ENCODE data around the gene HSPB1.
"Not testable (repeated sequence)": the region's sequence is repeated elsewhere in the genome, so short reads cannot be mapped to it uniquely, and the experiment has no call there.

HSPB1 gene

DNA sequence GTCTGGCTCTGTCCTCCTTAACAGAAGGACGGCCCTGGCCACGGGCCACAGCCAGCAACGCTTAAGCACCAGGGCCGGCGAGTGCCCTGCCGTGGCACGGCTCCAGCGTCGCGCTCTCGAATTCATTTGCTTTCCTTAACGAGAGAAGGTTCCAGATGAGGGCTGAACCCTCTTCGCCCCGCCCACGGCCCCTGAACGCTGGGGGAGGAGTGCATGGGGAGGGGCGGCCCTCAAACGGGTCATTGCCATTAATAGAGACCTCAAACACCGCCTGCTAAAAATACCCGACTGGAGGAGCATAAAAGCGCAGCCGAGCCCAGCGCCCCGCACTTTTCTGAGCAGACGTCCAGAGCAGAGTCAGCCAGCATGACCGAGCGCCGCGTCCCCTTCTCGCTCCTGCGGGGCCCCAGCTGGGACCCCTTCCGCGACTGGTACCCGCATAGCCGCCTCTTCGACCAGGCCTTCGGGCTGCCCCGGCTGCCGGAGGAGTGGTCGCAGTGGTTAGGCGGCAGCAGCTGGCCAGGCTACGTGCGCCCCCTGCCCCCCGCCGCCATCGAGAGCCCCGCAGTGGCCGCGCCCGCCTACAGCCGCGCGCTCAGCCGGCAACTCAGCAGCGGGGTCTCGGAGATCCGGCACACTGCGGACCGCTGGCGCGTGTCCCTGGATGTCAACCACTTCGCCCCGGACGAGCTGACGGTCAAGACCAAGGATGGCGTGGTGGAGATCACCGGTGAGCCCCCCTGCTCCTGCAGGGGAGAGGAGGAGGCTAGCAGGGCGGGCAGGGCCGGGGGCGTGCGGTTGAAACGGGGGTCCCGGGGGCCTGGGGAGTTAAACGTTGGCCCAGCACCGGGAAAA is at the start of gene HSPB1:
HSPB1 (plus strand) TSS at position 327 of the 855 bp plus-strand sequence; CDS start at position 367, 40 bp downstream.
- peak; percentile 54 to 61 for DNase-seq (ENCODE audit: low read depth in 2 of 2)

DNA sequence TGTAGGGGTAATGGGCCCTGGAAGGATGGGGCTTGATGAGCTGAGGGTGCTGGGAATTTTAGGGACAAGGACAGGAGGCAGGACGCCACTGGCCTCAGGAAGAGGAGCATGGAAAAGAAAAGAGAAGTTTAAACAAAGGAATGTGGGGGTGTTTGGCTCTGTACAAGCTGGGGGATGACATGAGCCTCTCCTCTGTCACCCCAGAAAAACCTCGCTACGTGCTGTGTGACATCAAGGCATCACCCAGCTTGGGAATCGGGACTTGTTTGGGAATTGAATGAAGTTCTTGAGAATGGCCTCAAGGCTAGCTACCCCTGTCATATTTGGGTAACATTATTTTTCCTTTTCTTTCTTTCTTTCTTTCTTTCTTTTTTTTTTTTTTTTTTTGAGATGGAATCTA is 47.7 kb upstream of the HSPB1 start:
- DNase-seq (ENCODE audit: low read depth in 2 of 2) = no peak

DNA sequence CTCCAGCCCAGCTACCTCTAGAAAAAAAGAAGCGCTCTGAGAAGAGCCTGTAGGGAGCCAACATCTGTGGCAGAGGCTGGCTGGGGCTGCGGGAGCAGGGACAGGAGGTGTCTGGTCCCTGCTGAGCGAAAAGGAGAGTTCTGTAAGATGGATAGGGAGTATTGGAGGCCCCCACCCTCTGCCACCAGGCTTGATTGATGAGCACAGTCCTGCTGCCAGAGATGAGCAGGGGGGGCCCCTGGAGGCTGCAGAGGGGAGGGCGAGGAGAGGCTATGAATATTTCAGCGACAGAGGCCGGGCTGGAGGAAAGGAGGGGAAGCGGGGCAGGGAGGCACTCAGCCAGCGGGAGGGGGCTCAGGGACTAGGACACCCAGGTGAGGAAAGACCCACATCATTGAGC is 44.5 kb upstream of the HSPB1 start:
- no peak for DNase-seq (ENCODE audit: low read depth in 2 of 2)

DNA sequence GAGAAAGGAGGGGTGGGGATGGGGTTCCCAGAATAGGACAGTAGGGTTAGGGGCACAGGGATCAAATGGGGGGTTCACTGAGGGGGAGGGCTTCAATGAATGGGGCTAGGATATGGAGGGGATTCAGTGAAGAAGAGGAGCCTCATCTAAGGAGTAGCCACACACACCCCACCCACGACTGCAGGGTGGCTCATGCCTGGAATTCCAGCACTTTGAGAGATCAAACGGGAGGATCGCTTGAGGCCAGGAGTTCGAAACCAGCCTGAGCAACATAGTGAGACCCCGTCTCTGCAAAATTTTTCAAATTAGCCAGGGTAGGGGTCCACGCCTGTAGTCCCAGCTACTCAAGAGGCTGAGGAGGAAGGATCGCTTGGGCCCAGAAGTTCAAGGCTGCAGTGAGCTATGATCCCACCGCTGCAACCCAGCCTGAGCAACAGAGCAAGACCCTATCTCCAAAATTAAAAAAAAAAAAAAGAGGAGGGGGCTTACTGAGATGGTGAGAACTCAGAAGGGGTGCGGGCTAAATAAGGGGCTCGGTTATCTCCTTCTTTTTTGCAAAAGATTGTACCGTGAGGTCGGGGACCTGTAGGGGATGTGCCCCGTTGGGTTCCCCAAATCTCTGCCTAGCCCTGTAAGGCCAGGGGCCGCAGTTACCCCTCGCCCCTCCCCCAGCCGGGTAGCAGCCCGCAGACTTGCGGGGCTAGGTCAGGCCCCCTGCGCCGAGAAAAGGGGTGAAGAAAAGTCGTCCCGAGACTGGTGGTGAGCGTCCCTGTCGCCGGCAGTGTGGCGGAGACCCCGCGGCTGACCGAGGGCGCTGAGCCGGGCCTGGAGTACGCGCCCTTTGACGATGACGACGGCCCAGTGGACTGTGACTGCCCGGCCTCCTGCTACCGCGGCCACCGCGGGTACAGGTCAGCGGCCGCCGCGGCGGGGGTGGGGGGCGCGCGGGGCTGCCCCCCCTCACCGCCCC is 43.1 kb upstream of the HSPB1 start:
- no peak for DNase-seq (ENCODE audit: low read depth in 2 of 2)

DNA sequence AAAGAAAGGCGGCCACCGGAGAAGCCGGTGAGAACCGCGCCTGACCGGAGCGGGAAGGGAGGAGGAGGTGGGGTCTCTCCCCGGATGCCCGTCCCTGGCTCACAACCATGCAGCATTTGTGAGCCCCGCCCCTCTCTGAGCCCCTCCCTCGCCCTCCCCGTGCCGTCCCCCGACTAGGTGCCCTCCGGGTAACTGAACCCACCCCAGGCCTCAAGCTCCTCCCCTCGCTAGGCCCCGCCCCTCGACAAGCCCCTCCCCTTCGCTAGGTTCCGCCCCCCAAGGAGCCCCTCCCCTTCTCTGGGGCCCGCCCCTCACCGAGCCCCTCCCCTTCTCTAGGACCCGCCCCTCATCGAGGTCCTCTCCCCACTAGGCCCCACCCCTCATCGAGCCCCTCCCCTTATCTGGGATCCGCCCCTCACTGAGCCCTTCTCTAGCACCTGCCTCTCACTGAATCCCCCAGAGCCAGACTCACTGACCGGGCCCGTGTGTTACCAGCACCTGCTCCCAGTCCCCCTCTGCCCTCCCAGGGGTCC is 42.2 kb upstream of the HSPB1 start:
- DNase-seq (ENCODE audit: low read depth in 2 of 2) = peak; percentile 5 to 33

DNA sequence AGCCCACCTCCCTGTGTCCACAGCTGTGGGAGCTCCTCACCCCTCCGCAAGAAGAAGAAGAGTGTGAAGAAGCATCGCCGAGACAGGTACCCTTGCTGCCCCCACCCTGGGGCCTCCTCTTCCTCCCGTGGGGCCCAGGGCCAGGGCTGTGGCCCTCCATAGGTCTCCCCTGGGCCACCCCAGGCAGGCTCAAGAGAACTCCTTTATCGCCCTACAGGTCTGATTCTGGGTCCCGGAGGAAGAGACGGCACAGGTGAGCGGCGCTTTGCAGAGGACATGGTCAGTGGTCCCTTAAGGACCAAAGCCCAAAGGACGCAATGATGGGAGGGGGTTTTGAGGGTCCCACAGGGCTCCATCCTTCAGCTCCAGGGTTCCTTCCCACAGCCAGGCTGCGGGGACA is 41.1 kb upstream of the HSPB1 start:
- DNase-seq (ENCODE audit: low read depth in 2 of 2) = no peak

DNA sequence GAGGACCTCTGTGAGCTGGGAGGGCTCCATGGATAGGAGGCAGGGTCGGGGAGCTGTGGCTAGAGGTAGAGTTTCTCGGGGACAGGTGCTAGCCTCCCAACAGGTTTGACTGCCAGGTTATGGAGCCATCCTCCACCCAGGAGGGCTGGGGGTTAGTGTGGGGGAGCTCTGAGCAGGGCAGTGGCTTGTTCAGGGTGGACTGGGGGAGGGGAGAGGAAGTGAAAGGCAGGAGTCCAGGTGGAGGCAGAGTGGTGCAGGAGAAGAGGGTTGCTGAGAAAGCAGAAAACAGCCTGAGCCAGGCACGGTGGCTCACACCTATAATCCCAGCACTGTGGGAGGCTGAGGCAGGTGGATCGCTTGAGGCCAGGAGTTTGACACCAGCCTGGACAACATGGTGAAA is 40.5 kb upstream of the HSPB1 start:
- no peak for DNase-seq (ENCODE audit: low read depth in 2 of 2)

DNA sequence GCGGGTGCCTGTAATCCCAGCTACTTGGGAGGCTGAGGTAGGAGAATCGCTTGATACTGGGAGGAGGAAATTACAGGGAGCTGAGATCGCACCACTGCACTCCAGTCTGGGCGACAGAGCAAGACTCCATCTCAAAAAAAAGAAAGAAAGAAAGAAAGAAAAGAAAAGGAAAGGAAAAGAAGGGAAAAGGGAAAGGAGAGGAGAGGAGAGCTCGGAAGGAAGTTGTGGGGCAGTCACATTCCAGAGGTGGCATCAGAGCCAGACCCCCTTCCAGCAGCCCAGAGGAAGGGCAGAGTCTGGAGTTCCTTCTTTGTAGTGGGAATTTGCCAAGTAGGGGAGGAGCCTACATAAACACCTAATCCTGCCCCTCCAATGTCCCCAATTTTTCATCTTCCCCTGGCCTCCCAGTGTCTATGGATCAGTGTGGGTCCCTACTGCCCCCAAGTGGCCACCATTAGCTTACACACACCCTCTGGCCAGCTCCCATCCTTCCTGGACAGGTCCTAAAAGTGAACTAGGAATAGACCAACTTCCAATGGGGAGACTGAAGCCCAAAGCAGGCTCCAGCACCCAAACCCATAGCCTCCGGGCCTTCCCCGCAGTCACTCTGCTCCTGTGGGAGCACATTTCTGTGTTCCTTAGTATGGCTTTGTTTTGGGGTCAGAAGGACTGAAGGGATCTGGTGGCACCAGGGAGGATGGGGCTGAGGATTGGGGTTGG is 39.6 kb upstream of the HSPB1 start:
- no peak for DNase-seq (ENCODE audit: low read depth in 2 of 2)

DNA sequence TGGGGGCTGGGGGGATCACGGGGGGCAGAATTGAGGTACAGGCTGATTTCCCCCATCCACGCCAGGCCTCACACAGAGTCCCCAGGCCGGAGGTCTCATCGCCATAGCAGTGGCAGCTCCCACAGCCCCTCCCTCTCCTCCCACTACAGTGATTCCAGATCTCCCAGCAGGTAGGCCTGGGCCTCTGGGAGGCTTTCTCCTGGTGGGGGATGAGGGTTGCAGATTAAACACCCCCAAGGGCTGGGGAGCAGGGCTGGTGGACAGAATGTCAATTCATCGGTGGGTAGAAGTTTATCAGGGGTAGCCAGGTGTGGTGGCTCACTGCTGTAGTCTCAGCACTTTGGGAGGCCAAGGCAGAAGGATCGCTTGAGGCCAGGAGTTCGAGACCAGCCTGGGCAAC is 37.2 kb upstream of the HSPB1 start:
- no peak for DNase-seq (ENCODE audit: low read depth in 2 of 2)

DNA sequence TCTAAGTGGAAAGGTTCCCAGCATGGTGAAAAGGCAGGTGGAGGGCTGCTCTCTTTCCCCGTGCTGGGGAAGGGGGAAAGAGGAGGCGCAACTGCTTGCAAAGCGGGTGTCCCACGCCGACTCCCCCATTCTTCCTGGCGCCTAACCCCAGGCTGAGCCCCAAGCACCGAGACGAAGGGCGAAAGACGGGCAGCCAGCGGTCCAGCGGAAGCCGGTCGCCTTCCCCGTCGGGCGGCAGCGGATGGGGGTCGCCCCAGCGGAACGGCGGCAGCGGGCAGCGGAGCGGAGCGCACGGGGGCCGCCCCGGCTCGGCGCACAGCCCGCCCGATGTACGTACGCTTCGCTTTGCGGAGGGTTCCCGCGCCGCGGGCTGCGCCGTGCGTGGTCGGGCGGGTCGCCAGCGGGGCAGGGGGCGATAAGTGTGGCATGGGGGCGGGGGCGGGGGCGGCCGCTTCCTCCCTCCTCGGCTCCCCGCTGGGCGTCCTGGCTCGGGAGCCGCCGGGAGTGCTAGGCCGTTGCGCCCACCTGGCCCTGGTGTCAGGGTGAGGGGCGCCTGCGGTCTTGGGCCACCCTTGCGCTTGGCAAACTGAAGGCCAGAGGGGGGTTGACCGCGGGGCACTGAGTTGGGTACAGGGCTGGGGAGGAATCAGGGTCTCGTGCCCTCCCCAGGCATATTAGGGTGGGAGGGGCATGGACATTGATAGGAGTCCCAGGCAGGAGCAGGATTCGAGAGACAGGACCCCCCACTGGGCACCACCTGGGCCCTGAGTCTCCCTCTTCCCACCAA is 35.2 kb upstream of the HSPB1 start:
- DNase-seq (ENCODE audit: low read depth in 2 of 2) = no peak

DNA sequence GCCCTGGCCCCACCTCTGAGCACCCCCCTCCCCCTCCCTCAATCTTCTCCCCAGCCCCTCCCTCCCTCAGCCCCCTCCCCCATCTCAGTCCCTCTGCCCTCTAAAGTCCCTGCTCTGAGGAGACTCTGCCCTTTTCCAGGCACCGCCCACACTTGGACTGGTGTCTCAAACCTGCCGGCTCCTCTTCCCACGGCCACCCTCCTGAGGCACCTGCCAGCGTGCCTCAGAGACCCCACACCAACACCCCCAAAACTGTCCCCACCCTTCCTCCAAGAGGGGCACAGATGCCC is 34.6 kb upstream of the HSPB1 start:
- DNase-seq (ENCODE audit: low read depth in 2 of 2) = no peak

DNA sequence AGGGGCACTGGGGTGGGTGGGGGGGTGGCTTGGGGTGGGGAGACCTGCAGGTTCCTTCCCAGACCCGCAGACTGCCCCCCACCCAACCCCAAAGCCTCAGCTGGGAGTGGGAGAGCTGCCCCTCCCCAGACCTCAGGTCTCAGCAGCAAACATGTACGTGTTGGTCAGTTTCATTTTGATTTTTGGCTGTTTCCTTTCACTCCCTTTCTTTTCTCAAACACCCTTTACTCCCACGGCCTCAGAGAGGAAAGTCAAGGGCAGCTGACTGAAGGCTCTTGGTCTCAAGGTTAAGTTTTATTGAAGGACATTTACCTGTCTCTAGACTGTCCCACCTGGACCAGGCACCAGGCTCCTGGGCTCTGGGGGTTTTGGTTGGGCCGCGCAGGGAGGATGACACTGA is 34.1 kb upstream of the HSPB1 start:
- no peak for DNase-seq (ENCODE audit: low read depth in 2 of 2)

DNA sequence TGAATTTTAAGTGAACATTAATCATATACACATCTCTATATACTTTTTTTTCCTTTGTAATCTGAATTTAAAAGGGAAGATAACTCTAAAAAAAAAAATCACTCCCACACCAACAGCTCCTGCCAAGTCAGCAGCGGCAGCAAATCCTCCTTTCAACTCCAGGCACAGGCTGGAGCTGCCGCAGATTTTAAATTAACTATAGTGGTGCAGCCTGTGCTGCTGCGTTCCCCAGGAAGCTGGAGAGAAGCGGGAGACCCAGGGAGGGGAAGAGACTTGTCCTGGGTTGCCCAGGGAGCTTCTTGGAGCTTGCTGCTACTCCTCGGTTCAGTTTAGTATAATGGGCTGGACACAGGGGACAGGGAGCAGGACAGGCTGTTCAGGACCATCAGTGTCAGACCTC is 32.6 kb upstream of the HSPB1 start:
- DNase-seq (ENCODE audit: low read depth in 2 of 2) = no peak

DNA sequence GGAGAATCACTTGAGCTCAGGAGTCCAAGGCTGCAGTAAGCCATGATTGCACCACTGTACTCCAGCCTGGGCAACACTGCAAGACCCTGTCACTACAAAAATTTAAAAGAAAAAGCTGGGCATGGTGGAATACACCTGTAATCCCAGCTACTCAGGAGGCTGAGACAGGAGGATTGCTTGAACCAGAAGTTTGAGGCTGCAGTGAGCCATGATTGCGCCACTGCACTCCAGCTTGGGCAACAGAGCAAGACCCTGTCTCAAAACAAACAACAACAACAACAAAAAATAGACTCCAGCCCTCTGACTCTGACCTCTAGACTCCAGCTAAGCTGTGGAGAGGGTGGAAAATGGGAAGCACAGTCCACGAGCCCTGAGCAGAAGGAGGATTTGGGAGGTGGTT is 31.1 kb upstream of the HSPB1 start:
- DNase-seq (ENCODE audit: low read depth in 2 of 2) = not testable (repeated sequence)

DNA sequence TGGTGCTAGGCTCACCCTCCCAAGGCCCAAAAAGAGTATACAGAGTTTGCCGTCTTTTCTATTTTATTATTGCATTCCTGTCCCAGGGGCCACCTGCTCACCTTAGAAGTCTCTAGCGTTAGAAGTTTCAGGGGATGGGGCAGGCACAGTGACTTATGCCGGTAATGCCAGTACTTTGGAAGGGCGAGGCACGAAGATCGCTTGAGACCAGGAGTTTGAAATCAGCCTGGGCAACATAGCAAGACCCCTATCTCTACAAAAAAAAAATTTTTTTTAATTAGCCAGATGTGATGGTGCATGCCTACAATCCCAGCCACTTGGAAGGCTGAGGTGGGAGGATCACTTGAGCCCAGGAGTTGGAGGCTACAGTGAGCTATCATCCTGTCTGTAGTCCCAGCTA is 30.3 kb upstream of the HSPB1 start:
- no peak for DNase-seq (ENCODE audit: low read depth in 2 of 2)

DNA sequence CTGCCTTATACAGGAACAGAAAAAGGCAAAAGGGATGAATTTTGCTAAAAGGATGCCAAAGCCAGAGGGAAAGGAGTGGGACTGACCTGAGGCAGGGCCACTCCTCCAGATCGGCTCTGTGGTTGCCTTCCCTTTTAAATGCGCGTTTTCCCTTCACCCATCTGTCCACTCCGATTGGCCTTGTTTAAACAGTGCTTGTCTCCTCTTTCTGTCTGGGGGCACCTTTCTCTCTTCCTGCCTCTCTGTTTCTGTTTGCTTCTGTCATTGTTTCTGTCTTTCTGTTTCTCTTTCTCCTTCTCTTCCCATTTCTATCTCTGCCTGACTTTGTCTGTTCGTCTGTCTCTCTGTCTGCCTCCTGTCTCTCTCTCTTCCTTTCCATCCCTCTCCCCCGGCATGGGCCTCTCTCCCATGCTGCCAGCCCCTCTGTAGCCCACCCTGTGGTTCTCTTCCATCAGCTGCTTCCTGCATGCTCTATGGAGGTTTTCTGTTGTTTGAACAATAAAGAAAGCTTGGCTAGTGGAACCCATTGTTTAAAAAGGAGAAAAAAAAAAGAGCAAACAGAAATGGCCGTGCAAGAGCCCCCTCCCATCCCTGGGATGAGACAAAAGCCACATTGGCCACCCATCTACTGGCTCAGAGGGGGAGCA is 29.5 kb upstream of the HSPB1 start:
- no peak for DNase-seq (ENCODE audit: low read depth in 2 of 2)

DNA sequence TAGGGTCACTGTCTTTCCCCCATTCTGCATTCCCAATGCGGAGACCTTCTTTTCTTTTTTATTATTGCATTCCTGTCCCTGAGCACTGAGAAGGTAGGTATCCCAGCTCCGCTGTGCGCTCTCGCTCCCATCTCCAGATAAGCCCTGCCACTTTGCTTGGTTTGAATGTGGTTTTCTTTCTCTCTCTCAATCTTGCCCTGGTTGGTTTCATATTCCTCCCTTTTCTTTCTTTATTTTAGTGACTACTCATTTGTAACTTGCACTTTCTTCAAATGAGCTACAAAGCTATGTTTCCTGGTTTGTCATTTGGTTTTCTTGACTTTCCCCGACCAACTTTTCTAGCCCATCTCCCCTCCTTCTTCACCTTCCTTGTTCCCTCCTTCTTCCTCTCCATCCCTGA is 29.0 kb upstream of the HSPB1 start:
- no peak for DNase-seq (ENCODE audit: low read depth in 2 of 2)

DNA sequence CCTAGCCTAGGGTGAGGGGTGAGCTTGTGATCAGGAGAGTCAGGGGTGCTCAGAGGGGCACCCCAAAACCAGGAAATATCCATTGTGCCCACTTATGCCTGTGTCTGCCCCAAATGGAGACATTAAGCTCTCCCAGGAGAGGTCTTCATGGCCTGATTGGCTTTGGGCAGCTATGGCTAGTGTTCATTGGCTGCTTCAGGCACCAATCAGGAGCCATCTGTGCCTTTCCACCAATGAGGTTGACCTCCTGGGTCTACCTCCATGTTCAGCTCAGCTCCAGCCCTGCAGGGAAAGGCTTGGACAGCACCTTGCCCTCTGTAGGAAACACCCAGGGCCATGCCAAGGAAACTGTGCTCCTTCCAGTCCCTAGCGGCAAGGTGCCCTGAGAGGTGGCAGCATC is 23.9 kb upstream of the HSPB1 start:
- DNase-seq (ENCODE audit: low read depth in 2 of 2) = no peak

DNA sequence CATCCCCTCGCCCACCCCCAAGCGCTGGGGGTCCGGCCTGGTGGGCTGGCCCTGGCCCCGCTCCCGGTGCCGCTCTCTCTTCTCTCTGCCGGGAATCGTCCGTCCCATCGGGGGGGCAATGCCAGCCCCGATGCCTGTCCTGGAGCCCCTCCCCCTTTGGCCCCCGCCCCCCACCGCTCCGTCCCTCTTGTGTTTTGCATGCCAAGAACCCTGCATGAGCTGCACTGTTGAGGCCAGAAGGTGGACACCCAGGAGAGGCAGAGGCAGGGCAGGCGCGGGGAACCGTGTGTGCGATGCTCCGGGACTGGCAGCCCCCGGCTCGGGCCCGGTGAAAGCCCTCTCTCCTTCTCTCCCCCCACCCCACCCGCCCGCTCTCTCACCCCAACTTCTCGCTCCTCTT is 22.1 kb upstream of the HSPB1 start:
- no peak for DNase-seq (ENCODE audit: low read depth in 2 of 2)

DNA sequence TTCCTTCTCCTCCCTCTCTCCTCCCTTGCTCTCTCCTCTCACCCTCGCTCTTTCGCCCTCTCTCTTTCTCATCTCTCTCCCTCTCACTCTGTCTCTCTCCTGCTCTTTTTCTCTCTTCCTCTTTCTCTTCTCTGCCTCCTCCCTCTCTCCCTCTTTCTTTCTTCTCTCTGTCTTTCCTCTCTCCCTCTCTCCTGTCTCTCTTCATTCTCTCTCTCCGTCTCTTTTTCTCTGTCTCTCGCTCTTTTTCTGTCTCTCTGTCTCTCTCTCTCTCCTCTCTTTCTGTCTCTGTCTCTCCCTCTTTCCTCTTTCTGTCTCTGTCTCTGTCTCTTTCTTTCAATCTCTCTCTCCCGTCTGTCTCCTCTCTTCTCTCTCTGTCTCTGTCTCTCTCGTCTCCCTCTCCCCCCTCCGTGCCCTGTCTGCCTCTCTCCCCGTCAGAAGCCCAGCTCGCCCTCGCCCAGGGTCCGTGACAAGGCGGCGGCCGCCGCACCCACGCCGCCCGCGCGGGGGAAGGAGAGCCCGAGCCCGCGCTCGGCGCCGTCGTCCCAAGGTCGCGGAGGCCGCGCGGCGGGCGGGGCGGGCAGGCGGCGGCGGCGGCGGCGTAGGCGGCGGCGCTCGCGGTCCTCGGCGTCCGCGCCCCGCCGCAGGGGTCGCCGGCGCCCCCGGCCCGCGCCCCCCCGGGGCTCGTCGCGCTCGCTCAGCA is 21.3 kb upstream of the HSPB1 start:
- DNase-seq (ENCODE audit: low read depth in 2 of 2) = no peak

All from stimulated activated CD8-positive, alpha-beta memory T cell treated with anti-CD3 and anti-CD28 coated beads, Interleukin-7, amount 100 ng/mL, for 4 hours (primary cell).